Smooth muscle cell (in vitro differentiated cells): ENCODE data around the gene NOSIP. TPM values are rescaled to one million over a fixed set of nuclear protein-coding genes. Genes with fewer than 3 reads are reported as not detected.

Experiments
- DNase-seq: peaks from one replicate; lab custom pipeline; 2025; ENCODE audit not compliant: unreplicated experiment; lab: John Stamatoyannopoulos, UW
- H2AFZ ChIP-seq: fragments of 200-600 bp; sonication (generic); 2 replicates; pipeline ENCODE4 v1.6.0; 2016; ENCODE audit warnings: antibody characterized with exemption, low read depth, mild to moderate bottlenecking
- H3F3A ChIP-seq: fragments of 200-600 bp; sonication (generic); 2 replicates; pipeline ENCODE4 v1.6.0; 2017; ENCODE audit warnings: antibody characterized with exemption, low read depth
- H3K27ac ChIP-seq: fragments of 200-600 bp; sonication (generic); 2 replicates; pipeline ENCODE4 v1.5.1; 2016; ENCODE audit warnings: low read depth, mild to moderate bottlenecking
- H3K27me3 ChIP-seq: fragments of 200-600 bp; sonication (generic); 2 replicates; pipeline ENCODE4 v1.6.1; 2016; ENCODE audit warnings: low read depth, mild to moderate bottlenecking
- H3K36me3 ChIP-seq: fragments of 200-600 bp; sonication (generic); 2 replicates; pipeline ENCODE4 v1.5.1; 2016; ENCODE audit warnings: low read depth
- H3K4me1 ChIP-seq: fragments of 200-600 bp; sonication (generic); 2 replicates; pipeline ENCODE4 v1.5.1; 2016; ENCODE audit warnings: low read depth
- H3K4me2 ChIP-seq: fragments of 200-600 bp; sonication (generic); 2 replicates; pipeline ENCODE4 v1.6.0; 2016; ENCODE audit warnings: mild to moderate bottlenecking
- H3K4me3 ChIP-seq: fragments of 200-600 bp; sonication (generic); 2 replicates; pipeline ENCODE4 v1.5.1; 2016; ENCODE audit warnings: mild to moderate bottlenecking
- H3K79me2 ChIP-seq: fragments of 200-600 bp; sonication (generic); 2 replicates; pipeline ENCODE4 v1.6.0; 2016; ENCODE audit warnings: low read depth, mild to moderate bottlenecking
- H3K9ac ChIP-seq: fragments of 200-600 bp; sonication (generic); 2 replicates; pipeline ENCODE4 v1.6.0; 2016; ENCODE audit warnings: low read depth
- H3K9me3 ChIP-seq: fragments of 200-600 bp; sonication (generic); replicated peaks from 2 replicates; pipeline ENCODE4 v1.5.1; 2016; ENCODE audit warnings: low read depth
- H4K20me1 ChIP-seq: fragments of 200-600 bp; sonication (generic); 2 replicates; pipeline ENCODE4 v1.6.0; 2016; ENCODE audit warnings: low read depth
- WGBS: methylation state at CpG from one replicate; pipeline ENCODE4 v1.1.7; 2016; ENCODE audit warnings: low lambda C conversion rate; 5-methylcytosine and 5-hydroxymethylcytosine counted together
- polyA plus RNA-seq: library from polyadenylated mRNA; unstranded; fragments of >200 nt; fragmentation: Nextera tagmentation; extraction: Ambion mirVana; gene quantifications from 2 replicates; pipeline ENCODE4 v1.2.1, GENCODE V29; 2016
- total RNA-seq: library from RNA; depleted of rRNA; stranded (reverse); fragments of >200 nt; gene quantifications from 2 replicates; pipeline ENCODE4 v1.2.3, GENCODE V29; 2014
- TF ChIP-seq, protein P1 (sequence below): fragments of 200-600 bp; sonication (generic); IDR thresholded peaks from 2 replicates; pipeline ENCODE4 v1.5.1; 2017; ENCODE audit warnings: borderline replicate concordance, mild to moderate bottlenecking, antibody characterized with exemption; ENCODE audit not compliant: insufficient read depth, poor library complexity, severe bottlenecking

The NOSIP gene
- total and polyA plus RNA-seq, 2 experiments from 2014 or later, result 45.0 to 95.7 TPM

DNA sequence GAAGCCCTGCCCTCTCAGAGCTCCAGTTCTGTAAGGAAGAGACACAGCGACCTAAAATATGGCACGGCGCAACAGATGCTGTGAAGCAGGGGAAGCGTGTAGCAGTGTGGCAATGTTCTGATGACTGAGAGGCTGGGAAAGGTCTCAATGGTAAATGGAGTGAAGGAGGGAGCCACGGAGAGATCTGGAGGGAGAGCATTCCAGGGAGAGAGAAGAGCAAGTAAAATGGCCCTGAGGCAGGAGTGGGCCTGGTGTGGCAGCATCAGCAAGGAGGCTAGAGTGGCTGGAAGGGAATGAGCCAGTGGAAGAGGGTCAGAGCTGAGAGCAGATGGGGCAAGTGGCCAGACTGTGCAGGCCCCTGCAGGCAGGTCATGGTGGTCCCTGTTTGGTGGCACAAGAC is 36.2 kb downstream of the NOSIP start:
- TF ChIP-seq, protein P1, sequence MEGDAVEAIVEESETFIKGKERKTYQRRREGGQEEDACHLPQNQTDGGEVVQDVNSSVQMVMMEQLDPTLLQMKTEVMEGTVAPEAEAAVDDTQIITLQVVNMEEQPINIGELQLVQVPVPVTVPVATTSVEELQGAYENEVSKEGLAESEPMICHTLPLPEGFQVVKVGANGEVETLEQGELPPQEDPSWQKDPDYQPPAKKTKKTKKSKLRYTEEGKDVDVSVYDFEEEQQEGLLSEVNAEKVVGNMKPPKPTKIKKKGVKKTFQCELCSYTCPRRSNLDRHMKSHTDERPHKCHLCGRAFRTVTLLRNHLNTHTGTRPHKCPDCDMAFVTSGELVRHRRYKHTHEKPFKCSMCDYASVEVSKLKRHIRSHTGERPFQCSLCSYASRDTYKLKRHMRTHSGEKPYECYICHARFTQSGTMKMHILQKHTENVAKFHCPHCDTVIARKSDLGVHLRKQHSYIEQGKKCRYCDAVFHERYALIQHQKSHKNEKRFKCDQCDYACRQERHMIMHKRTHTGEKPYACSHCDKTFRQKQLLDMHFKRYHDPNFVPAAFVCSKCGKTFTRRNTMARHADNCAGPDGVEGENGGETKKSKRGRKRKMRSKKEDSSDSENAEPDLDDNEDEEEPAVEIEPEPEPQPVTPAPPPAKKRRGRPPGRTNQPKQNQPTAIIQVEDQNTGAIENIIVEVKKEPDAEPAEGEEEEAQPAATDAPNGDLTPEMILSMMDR, result no peak
- no peak overlapping the region for H3K9ac ChIP-seq
- H3K4me3 ChIP-seq, result no peak overlapping the region
- no peaks in the 10 kb centered on the region for H3K79me2 ChIP-seq
- H3K9me3 ChIP-seq, result no peaks in the 10 kb centered on the region
- 90% methylated on average over 5 of the region's 5 CpGs for WGBS
- no peak overlapping the region for H2AFZ ChIP-seq
- no peak overlapping the region for H3K27ac ChIP-seq
- no peaks in the 10 kb centered on the region for H3K36me3 ChIP-seq
- H4K20me1 ChIP-seq, result peaks cover 35% of the 10 kb centered on the region
- no peaks in the 10 kb centered on the region for H3K27me3 ChIP-seq
- no peaks in the 10 kb centered on the region for H3F3A ChIP-seq
- H3K4me1 ChIP-seq, result no peaks in the 10 kb centered on the region
- DNase-seq, result no peak
- H3K4me2 ChIP-seq, result no peak overlapping the region

DNA sequence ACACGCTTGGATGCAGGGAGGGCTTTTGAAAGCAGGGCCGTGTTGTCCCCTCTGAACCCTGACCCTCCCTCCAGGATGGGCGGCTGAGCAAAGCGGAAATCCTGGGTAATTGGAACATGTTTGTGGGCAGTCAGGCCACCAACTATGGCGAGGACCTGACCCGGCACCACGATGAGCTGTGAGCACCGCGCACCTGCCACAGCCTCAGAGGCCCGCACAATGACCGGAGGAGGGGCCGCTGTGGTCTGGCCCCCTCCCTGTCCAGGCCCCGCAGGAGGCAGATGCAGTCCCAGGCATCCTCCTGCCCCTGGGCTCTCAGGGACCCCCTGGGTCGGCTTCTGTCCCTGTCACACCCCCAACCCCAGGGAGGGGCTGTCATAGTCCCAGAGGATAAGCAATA is 37.3 kb downstream of the NOSIP start:
- 97% methylated on average over 11 of the region's 14 CpGs for WGBS
- no peaks in the 10 kb centered on the region for H3K4me1 ChIP-seq
- no peaks in the 10 kb centered on the region for H3K9me3 ChIP-seq
- no peak overlapping the region for H3K4me3 ChIP-seq
- H3K36me3 ChIP-seq, result no peaks in the 10 kb centered on the region
- no peak overlapping the region for H3K9ac ChIP-seq
- TF ChIP-seq, protein P1, result no peak
- no peak overlapping the region for H3K4me2 ChIP-seq
- H3K79me2 ChIP-seq, result no peaks in the 10 kb centered on the region
- no peak overlapping the region for H3K27ac ChIP-seq
- no peaks in the 10 kb centered on the region for H3F3A ChIP-seq
- H3K27me3 ChIP-seq, result no peaks in the 10 kb centered on the region
- DNase-seq, result no peak
- H4K20me1 ChIP-seq, result peaks cover 37% of the 10 kb centered on the region
- H2AFZ ChIP-seq, result no peak overlapping the region

DNA sequence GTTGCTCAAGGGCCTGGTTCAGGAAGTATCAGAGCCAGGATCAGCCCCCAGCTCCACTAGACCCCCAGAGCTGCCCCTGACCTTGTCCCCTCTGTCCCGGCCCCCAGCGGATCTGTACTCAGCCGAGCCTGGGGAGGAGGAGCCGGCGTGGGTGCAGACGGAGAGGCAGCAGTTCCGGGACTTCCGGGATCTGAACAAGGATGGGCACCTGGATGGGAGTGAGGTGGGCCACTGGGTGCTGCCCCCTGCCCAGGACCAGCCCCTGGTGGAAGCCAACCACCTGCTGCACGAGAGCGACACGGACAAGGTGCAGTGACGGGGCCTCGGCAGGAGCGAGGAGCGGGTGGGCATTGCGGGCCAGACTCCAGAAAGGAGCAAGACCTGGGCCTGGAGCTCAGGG is 37.9 kb downstream of the NOSIP start:
- H2AFZ ChIP-seq, result no peak overlapping the region
- no peak for DNase-seq
- H3K4me2 ChIP-seq, result no peak overlapping the region
- no peaks in the 10 kb centered on the region for H3K27me3 ChIP-seq
- 97% methylated on average over 16 of the region's 16 CpGs for WGBS
- no peaks in the 10 kb centered on the region for H3K9me3 ChIP-seq
- TF ChIP-seq, protein P1, result no peak
- H3K36me3 ChIP-seq, result no peaks in the 10 kb centered on the region
- H3K4me3 ChIP-seq, result no peak overlapping the region
- H3K79me2 ChIP-seq, result no peaks in the 10 kb centered on the region
- H3K4me1 ChIP-seq, result no peaks in the 10 kb centered on the region
- H3F3A ChIP-seq, result no peaks in the 10 kb centered on the region
- H3K9ac ChIP-seq, result no peak overlapping the region
- peaks cover 35% of the 10 kb centered on the region for H4K20me1 ChIP-seq
- no peak overlapping the region for H3K27ac ChIP-seq

DNA sequence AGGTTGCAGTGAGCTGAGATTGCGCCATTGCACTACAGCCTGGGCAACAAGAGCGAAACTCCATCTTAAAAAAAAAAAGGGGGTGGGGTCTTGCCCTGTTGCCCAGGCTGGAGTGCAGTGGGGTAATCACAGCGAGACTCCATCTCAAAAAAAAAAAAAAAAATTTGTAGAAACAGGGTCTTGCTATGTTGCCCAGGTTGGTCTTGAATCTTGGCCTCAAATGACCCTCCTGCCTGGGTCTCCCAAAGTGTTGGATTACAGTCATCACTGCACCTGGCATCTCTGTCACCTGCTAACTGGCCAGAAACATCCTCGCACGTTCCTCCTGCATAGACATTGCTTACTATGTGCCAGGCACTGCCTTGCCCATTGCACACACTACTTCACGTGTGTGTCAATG is 38.4 kb downstream of the NOSIP start:
- H3K4me2 ChIP-seq, result no peak overlapping the region
- no peak overlapping the region for H3K9ac ChIP-seq
- H4K20me1 ChIP-seq, result peaks cover 35% of the 10 kb centered on the region
- no peak for DNase-seq
- no peaks in the 10 kb centered on the region for H3K9me3 ChIP-seq
- H3K27ac ChIP-seq, result no peak overlapping the region
- no peak overlapping the region for H2AFZ ChIP-seq
- TF ChIP-seq, protein P1, result no peak
- H3K79me2 ChIP-seq, result no peaks in the 10 kb centered on the region
- H3K36me3 ChIP-seq, result no peaks in the 10 kb centered on the region
- no peaks in the 10 kb centered on the region for H3K27me3 ChIP-seq
- 92% methylated on average over 6 of the region's 6 CpGs for WGBS
- no peaks in the 10 kb centered on the region for H3K4me1 ChIP-seq
- no peaks in the 10 kb centered on the region for H3F3A ChIP-seq
- no peak overlapping the region for H3K4me3 ChIP-seq
